HEK293T (cell line): ENCODE results near the gene NETO2.

Experiments
- FOXM1 ChIP-seq: fragments of 450-650 bp; IDR thresholded peaks from 2 replicates; pipeline ENCODE4 v1.6.1; 2017; ENCODE audit warnings: mild to moderate bottlenecking, borderline replicate concordance
- HDGF ChIP-seq: fragments of 450-650 bp; IDR thresholded peaks from 2 replicates; pipeline ENCODE4 v1.6.1; 2017; ENCODE audit warnings: antibody characterized with exemption, borderline replicate concordance
- NFRKB ChIP-seq: fragments of 450-650 bp; IDR thresholded peaks from 2 replicates; pipeline ENCODE4 v1.6.1; 2016; ENCODE audit warnings: mild to moderate bottlenecking, moderate library complexity
- ZNF384 ChIP-seq: fragments of 450-650 bp; IDR thresholded peaks from 2 replicates; pipeline ENCODE4 v1.6.1; 2016

- TF ChIP-seq HDGF, result no peak
- no peak for TF ChIP-seq ZNF384
- no peak for TF ChIP-seq NFRKB
- TF ChIP-seq FOXM1, result no peak
Measured at GRCh38 chr16:47142486-47142820, 1.3 kb downstream of the NETO2 start.
